B cell (primary cell): ENCODE results near the gene EPAS1. TPM values are rescaled to one million over a fixed set of nuclear protein-coding genes. Genes with fewer than 3 reads are reported as not detected.

Experiments used
- ATAC-seq: fragments of 200-7000 bp; cut with Tn5 transposase; one replicate; pipeline ENCODE4 v1.10.0; 2021; ENCODE audit warnings: low read depth, mild to moderate bottlenecking, moderate number of reproducible peaks, moderate library complexity
- CTCF ChIA-PET: fragments of 350-600 bp; sonication (Branson Sonifier 250); formaldehyde crosslinking; loops from one replicate; lab custom pipeline; 2021; ENCODE audit warnings: antibody characterized with exemption, inconsistent platforms; lab: Charles Lee
- POLR2A ChIA-PET: fragments of 350-600 bp; sonication (Branson Sonifier 250); formaldehyde crosslinking; loops from one replicate; lab custom pipeline; 2021; ENCODE audit warnings: antibody characterized with exemption; lab: Charles Lee
- DNase-seq: peaks from one replicate; pipeline ENCODE4 v3.0.0; 2013
- H2AFZ ChIP-seq: 2 replicates; pipeline ENCODE4 v1.6.1; 2012; ENCODE audit warnings: mild to moderate bottlenecking, low read depth, low read length; ENCODE audit not compliant: insufficient read depth, poor library complexity, severe bottlenecking
- H3K27ac ChIP-seq, 2 donors: 1 replicate in 1 of 2; 2 replicates in 1 of 2; pipeline ENCODE4 v1.5.1; 2012 to 2013; ENCODE audit warnings: low read length in 2 of 2, mild to moderate bottlenecking in 2 of 2, moderate library complexity in 1 of 2
- H3K27me3 ChIP-seq, 4 experiments: fragments of 200-600 bp in 1 of 4; sonication (generic) in 1 of 4; replicated peaks in 1 of 4; 1 replicate in 2 of 4; 2 replicates in 2 of 4; pipeline versions ENCODE4 v1.6.1 to v1.7.0; 2013 to 2016; ENCODE audit warnings: low read length in 3 of 4, mild to moderate bottlenecking in 2 of 4, mixed read lengths in 1 of 4, moderate library complexity in 1 of 4; ENCODE audit not compliant: insufficient read depth in 4 of 4, control insufficient read depth in 3 of 4; ENCODE audit errors: control extremely low read depth in 1 of 4
- H3K36me3 ChIP-seq, 2 experiments: replicated peaks in 1 of 2; 1 replicate in 1 of 2; 2 replicates in 1 of 2; pipeline versions ENCODE4 v1.6.1 to v1.7.1; 2013; ENCODE audit warnings: low read length in 1 of 2; ENCODE audit not compliant: insufficient read depth in 2 of 2, control insufficient read depth in 1 of 2; ENCODE audit errors: control extremely low read depth in 1 of 2, extremely low read depth in 1 of 2
- H3K4me1 ChIP-seq, 2 donors: fragments of 200-600 bp in 1 of 2; sonication (generic) in 1 of 2; 1 replicate in 1 of 2; 2 replicates in 1 of 2; pipeline versions ENCODE4 v1.5.1 to v1.6.1; 2013 to 2017; ENCODE audit warnings: low read length in 2 of 2; ENCODE audit not compliant: control insufficient read depth in 2 of 2, insufficient read depth in 2 of 2
- H3K4me2 ChIP-seq: replicated peaks from 2 replicates; pipeline ENCODE3; 2012; ENCODE audit warnings: mild to moderate bottlenecking, low read depth, low read length; ENCODE audit not compliant: poor library complexity, severe bottlenecking
- H3K4me3 ChIP-seq, 5 experiments: fragments of 200-600 bp in 1 of 5; sonication (generic) in 1 of 5; 1 replicate in 3 of 5; 2 replicates in 2 of 5; pipeline versions ENCODE4 v1.5.1 to v1.7.0; 2011 to 2016; ENCODE audit warnings: low read length in 4 of 5, mild to moderate bottlenecking in 4 of 5, low read depth in 2 of 5, control low read depth in 1 of 5, moderate library complexity in 1 of 5; ENCODE audit not compliant: insufficient read depth in 1 of 5; ENCODE audit errors: control extremely low read depth in 1 of 5, extremely low read depth in 1 of 5
- H3K79me2 ChIP-seq: fragments of 200-600 bp; sonication (generic); one replicate; pipeline ENCODE4 v1.6.0; 2016; ENCODE audit warnings: low read length; ENCODE audit not compliant: control insufficient read depth, insufficient read depth
- H3K9ac ChIP-seq: fragments of 200-600 bp; sonication (generic); 2 replicates; pipeline ENCODE4 v1.6.1; 2017; ENCODE audit warnings: mild to moderate bottlenecking, low read length, moderate library complexity
- H3K9me3 ChIP-seq, 3 donors: one replicate each; pipeline versions ENCODE4 v1.6.1 to v1.7.1; 2013; ENCODE audit warnings: low read length in 2 of 3; ENCODE audit not compliant: control insufficient read depth in 2 of 3, insufficient read depth in 1 of 3; ENCODE audit errors: control extremely low read depth in 1 of 3
- H4K20me1 ChIP-seq: 2 replicates; pipeline ENCODE4 v1.6.0; 2012; ENCODE audit warnings: mild to moderate bottlenecking, low read length; ENCODE audit not compliant: insufficient read depth, control insufficient read depth, poor library complexity, severe bottlenecking
- H3K27ac Mint-ChIP-seq: one replicate; pipeline ENCODE4 v1.8.0; 2021; ENCODE audit warnings: mixed read lengths
- H3K27me3 Mint-ChIP-seq: one replicate; pipeline ENCODE4 v1.8.0; 2021; ENCODE audit warnings: mixed read lengths
- H3K4me1 Mint-ChIP-seq: one replicate; pipeline ENCODE4 v1.8.0; 2021; ENCODE audit warnings: mixed read lengths
- H3K4me3 Mint-ChIP-seq: one replicate; pipeline ENCODE4 v1.8.0; 2021; ENCODE audit warnings: mixed read lengths
- H3K9me3 Mint-ChIP-seq: one replicate; pipeline ENCODE4 v1.8.0; 2022; ENCODE audit warnings: mixed read lengths; ENCODE audit not compliant: insufficient read depth
- EZH2 ChIP-seq: IDR thresholded peaks from 2 replicates; pipeline ENCODE4 v1.6.1; 2012; ENCODE audit warnings: borderline replicate concordance, low read depth, mild to moderate bottlenecking, moderate library complexity, low read length; ENCODE audit not compliant: insufficient read depth, poor library complexity, severe bottlenecking
- WGBS: methylation state at CpG from one replicate; pipeline ENCODE4 v1.1.5; 2013; ENCODE audit warnings: missing lambda C conversion rate; ENCODE audit not compliant: insufficient coverage; 5-methylcytosine and 5-hydroxymethylcytosine counted together
- intact Hi-C: fragments of 100-400 bp; cut with micrococcal nuclease; formaldehyde crosslinking; loops from one replicate; pipeline ENCODE4 v1.10.0; 2022
- polyA plus RNA-seq: library from polyadenylated mRNA; depleted of rRNA; stranded (reverse); fragments of >200 nt; gene quantifications from 2 replicates; pipeline ENCODE4 v1.2.3, GENCODE V29; 2012
- total RNA-seq, 2 donors: library from RNA; stranded (reverse); fragments of 120-200 nt in 1 of 2; gene quantifications; 1 replicate in 1 of 2; 2 replicates in 1 of 2; pipeline versions ENCODE4 v1.2.3 to v1.2.4, GENCODE V29; 2013 to 2022
- TF ChIP-seq, protein P1 (sequence below): fragments of 200-600 bp; IDR thresholded peaks from one replicate; pipeline ENCODE4 v1.8.0; 2022; ENCODE audit warnings: antibody characterized with exemption, mild to moderate bottlenecking

Gene EPAS1
- total and polyA plus RNA-seq, 2 donors (not counting 1 experiment from before 2014, with no cell fraction given): 0.06 to 0.37 TPM

DNA sequence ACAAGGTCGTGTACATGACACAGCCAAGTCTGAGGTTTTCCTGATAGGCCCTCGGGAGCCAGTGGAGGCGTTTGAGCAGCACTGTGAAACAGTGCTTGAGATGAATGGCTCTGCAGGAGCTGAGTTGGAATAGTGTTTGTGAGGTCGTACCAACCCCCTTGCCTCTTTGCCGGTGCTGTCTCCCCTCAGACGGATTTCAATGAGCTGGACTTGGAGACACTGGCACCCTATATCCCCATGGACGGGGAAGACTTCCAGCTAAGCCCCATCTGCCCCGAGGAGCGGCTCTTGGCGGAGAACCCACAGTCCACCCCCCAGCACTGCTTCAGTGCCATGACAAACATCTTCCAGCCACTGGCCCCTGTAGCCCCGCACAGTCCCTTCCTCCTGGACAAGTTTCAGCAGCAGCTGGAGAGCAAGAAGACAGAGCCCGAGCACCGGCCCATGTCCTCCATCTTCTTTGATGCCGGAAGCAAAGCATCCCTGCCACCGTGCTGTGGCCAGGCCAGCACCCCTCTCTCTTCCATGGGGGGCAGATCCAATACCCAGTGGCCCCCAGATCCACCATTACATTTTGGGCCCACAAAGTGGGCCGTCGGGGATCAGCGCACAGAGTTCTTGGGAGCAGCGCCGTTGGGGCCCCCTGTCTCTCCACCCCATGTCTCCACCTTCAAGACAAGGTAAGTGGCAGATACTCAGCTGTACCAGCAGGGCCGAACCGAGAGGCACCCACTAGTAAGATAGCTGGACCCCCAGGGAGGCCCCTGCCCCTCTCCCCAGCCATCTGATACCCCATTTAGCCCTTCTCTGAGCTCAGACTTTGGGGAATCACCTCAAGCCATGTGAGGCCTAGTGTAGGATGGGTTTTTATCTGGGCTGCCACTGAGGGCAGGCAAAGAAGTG lies 83.1 kb downstream of the EPAS1 start:
- Mint-ChIP-seq H3K4me1 (no peaks in the 10 kb centered on the region), H3K9me3 (no peaks in the 10 kb centered on the region), H3K27me3 (peaks cover 4% of the 10 kb centered on the region), H3K4me3 (no peak overlapping the region), H3K27ac (no peak overlapping the region)
- Histone ChIP-seq H3K27ac (no peak overlapping the region), H3K9ac (no peak overlapping the region), H3K27me3 (no peaks in the 10 kb centered on the region), H3K4me2 (no peak overlapping the region), H3K4me1 (no peaks in the 10 kb centered on the region), H3K4me3 (no peak overlapping the region), H3K9me3 (no peaks in the 10 kb centered on the region), H2AFZ (no peak overlapping the region), H3K79me2 (no peaks in the 10 kb centered on the region), H3K36me3 (no peaks in the 10 kb centered on the region), H4K20me1 (no peaks in the 10 kb centered on the region)
- ATAC-seq (no peak), DNase-seq (no peak)
- CTCF ChIA-PET: interaction anchor here (2.1 kb wide), 1 partner anchor 19 kb away, joined by 7 read pairs; no protein-coding TSS in a partner anchor
- TF ChIP-seq, protein P1, sequence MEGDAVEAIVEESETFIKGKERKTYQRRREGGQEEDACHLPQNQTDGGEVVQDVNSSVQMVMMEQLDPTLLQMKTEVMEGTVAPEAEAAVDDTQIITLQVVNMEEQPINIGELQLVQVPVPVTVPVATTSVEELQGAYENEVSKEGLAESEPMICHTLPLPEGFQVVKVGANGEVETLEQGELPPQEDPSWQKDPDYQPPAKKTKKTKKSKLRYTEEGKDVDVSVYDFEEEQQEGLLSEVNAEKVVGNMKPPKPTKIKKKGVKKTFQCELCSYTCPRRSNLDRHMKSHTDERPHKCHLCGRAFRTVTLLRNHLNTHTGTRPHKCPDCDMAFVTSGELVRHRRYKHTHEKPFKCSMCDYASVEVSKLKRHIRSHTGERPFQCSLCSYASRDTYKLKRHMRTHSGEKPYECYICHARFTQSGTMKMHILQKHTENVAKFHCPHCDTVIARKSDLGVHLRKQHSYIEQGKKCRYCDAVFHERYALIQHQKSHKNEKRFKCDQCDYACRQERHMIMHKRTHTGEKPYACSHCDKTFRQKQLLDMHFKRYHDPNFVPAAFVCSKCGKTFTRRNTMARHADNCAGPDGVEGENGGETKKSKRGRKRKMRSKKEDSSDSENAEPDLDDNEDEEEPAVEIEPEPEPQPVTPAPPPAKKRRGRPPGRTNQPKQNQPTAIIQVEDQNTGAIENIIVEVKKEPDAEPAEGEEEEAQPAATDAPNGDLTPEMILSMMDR: no peak
- TF ChIP-seq EZH2: no peak
- intact Hi-C loops: no loop called here
- POLR2A ChIA-PET: no interaction called here
- 92% methylated on average over 20 of the region's 22 CpGs for WGBS

DNA sequence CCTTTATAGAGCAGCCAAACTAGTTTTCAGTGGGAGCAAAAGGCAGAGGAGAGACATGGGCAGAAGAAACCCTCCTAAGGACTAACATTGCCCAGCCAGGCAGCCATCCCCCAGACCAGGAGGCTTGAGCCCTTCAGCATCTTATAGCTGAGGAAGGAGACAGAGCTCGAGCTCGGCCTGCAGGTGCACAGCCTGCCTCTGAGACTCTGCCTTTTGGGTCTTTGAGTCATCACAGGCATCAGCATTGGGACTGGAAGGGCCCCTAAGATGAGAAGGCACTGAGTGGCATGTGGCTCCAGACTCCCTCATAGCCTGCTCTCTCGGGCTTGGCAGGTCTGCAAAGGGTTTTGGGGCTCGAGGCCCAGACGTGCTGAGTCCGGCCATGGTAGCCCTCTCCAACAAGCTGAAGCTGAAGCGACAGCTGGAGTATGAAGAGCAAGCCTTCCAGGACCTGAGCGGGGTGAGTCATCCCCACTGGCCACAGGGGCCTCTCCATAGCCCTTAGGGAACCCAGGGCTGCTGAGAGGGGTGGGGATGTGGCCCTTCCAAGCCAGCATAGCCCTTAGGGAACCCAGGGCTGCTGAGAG lies 84.1 kb downstream of the EPAS1 start:
- 91% methylated on average over 7 of the region's 8 CpGs for WGBS

More for the DNA sequence above, 84.1 kb downstream of the EPAS1 start:
- H3K36me3 ChIP-seq: no peaks in the 10 kb centered on the region
- no peaks in the 10 kb centered on the region for H4K20me1 ChIP-seq
- ATAC-seq (no peak), DNase-seq (no peak)
- Mint-ChIP-seq H3K4me1 (no peaks in the 10 kb centered on the region), H3K27ac (no peak overlapping the region), H3K9me3 (no peaks in the 10 kb centered on the region), H3K27me3 (peaks cover 4% of the 10 kb centered on the region), H3K4me3 (no peak overlapping the region)
- H3K4me1 ChIP-seq: no peaks in the 10 kb centered on the region
- H3K9ac ChIP-seq: no peak overlapping the region
- no peak overlapping the region for H3K27ac ChIP-seq
- intact Hi-C loops: no loop called here
- no peak overlapping the region for H3K4me3 ChIP-seq
- peaks cover 0 to 4% (median 0%) of the 10 kb centered on the region in 4 experiments for H3K27me3 ChIP-seq
- TF ChIP-seq, protein P1: no peak
- TF ChIP-seq EZH2: no peak
- CTCF ChIA-PET: no interaction called here
- no peaks in the 10 kb centered on the region for H3K9me3 ChIP-seq
- no peak overlapping the region for H3K4me2 ChIP-seq
- H2AFZ ChIP-seq: no peak overlapping the region
- no peaks in the 10 kb centered on the region for H3K79me2 ChIP-seq
- POLR2A ChIA-PET: no interaction called here
